SIG-M5 treated with dmso at 0.1 percent for 504 hours (cell line): ENCODE measurements around the gene APP.
"Not testable (repeated sequence)": the region's sequence is repeated elsewhere in the genome, so short reads cannot be mapped to it uniquely, and the experiment has no call there.

Source experiments
- DNase-seq: peaks from one replicate; lab custom pipeline; 2025; ENCODE audit not compliant: unreplicated experiment; lab: John Stamatoyannopoulos, UW

APP gene

GRCh38 chr21:26099610-26100219, 70.9 kb downstream of the APP start:
- DNase-seq = peak; percentile 59

GRCh38 chr21:26098772-26099397, 71.7 kb downstream of the APP start:
- no peak for DNase-seq

- no peak for DNase-seq
These were observed 73.1 kb downstream of the APP start for GRCh38 chr21:26097475-26097874.

DNA sequence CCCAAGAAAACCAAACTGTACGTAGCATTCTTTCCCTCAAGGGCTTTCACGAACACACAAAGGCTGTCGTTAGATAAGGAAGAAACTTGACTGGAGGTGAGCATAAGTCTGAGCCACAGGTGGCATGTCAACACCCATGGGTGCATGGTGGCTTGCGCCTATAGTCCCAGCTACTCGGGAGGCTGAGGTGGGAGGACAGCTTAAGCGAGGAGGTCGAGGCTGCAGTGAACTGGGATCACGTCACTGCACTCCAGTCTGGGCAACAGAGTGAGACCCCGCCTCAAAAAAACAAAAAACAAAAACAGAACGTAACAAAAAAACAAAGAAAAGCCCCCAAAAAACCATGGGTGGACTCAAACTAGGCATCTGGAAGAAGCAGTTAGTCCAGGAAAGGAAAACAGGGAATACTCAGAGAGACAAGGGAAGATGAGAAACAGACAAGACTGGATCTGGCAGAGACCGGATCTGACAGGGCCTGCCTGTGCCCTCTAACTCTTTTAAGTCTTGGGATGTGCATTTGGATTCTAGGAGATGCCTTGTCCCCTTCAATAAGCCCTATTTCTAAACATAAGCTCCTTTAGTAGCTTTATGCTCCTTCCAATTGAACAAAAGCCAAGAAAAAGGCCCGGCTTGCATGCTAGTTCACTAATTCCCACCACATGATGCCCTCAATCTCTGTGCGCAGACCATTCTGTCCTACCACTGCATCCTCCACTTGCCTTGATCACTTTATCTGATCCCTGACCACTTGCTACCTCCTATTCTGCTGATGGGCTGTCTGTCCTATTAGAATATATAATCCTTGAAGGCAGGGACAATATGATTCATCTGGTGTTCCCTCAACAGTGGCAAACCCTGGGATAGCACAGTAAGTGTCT, 73.8 kb downstream of the APP start:
- DNase-seq = no peak

DNA sequence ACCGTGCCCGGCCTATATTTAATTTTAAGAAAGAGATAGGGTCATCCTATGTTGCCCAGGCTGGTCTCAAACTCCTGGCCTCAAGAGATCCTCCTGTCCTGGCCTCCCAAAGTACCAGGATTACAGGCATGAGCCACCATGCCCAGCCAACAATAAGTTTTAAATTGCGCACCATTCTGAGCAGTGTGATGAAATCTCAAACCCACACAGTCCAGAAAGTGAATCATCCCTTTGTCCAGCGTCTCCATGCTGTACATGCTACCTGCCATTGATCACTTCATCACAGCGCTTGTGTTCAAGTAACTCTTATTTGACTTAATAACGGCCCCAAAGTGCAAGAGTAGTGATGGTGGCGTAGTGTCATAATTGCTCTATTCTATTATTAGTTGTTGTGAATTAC, 75.4 kb downstream of the APP start:
- DNase-seq = no peak

GRCh38 chr21:26093122-26093521, 77.4 kb downstream of the APP start:
- no peak for DNase-seq

DNA sequence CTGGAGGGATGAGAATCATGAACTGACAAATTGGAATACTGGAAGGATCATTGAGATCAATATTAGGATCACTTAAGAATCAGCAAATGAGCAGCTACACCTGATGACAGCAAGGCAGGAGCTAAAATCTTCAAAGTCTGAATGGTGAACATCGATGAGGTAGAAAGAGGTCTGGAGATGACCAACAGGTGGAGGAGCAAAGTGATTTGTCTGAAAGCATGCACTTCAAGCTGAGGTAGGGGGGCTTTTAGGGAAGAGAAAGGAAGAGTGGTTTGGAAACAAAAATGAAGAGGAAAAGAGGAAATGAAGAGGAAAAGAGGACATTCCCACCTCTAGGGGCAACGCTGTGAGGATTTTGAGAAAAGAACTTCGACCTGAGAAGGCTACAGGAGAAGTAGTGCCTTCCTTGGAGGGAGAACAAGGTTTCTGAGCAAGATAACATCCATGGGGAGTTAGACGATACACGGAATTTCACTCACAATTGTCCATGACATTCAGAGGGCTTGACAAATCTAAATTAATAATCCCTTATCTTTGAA, 79.0 kb downstream of the APP start:
- DNase-seq = no peak

DNA sequence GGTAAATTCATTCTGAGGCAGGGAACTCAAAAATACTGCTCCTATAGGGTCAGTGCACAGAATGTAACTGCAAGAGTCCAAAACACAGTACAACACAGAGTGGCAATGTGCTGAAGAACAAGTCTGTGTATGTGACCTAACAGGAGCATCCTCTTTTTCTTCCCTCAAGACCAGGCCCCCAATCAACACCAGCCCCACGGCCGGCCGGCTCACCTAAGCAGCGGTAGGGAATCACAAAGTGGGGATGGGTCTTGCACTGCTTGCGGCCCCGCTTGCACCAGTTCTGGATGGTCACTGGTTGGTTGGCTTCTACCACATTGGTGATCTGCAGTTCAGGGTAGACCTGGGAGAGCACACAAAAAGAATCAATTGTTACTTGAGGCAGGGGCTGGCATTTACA, 80.8 kb downstream of the APP start:
- DNase-seq = no peak

- DNase-seq = no peak
These were observed 83.2 kb downstream of the APP start for GRCh38 chr21:26087223-26087918.

DNA sequence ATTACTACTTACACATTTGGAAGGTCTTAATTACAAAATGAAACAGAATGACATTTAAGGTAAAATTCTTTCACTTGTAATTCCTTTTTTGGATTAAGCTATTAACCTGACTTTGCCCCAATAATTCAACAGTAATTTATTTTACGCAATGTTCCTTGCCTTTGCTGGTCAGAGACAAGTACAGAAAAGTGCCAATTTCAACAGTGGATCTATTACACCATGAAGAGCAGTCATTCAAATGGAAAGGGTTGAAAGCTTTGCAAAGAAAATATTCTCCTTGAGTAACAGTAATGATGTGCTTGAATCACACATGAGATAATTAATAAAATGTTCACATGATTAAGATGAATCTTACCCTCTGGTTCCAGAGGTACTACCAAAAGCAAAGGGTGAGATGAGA, 84.7 kb downstream of the APP start:
- no peak for DNase-seq

GRCh38 chr21:26085127-26085526, 85.4 kb downstream of the APP start:
- DNase-seq = no peak

GRCh38 chr21:26082549-26082948, 88.0 kb downstream of the APP start:
- DNase-seq = no peak

DNA sequence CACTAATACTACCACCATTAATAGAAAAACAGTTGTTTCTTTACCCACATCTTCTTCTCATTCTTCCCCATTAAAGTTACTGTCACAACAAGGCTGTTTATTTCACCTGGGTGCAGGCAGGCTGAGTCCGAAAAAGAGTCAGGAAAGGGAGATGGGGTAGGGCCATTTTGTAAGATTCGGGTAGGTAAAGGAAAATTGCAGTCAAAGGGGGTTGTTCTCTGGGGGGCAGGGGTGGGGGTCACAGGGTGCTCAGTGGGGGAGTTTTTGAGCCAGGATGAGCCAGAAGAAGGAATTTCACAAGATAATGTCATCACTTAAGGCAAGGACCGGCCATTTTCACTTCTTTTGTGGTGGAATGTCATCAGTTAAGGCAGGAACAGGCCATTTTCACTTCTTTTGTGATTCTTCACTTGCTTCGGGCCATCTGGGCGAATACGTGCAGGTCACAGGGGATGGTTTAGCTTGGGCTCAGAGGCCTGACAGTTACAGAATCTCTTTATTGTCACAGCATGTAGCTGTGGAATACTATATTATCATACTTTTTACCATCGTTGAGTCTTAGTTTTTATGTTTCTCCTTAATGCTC, 89.3 kb downstream of the APP start:
- not testable (repeated sequence) for DNase-seq

DNA sequence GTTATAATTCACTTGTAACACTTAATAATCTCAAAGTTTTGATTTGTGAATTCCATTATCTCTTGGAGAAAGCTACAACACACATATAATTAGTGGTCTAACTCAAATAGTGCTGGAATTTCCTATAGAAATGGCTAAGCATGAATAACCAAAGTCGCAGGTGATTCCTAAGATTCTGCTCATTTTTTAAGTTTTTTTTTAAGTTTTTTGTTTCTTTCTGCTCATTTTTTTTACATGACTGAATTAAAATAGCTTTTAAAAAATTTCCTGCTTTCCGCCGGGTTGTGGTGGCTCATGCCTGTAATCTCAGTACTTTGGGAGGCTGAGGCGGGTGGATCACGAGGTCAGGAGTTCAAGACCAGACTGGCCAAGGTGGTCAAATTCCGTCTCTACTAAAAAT, 90.4 kb downstream of the APP start:
- no peak for DNase-seq

- no peak for DNase-seq
These were observed 91.2 kb downstream of the APP start for GRCh38 chr21:26079366-26079765.

DNA sequence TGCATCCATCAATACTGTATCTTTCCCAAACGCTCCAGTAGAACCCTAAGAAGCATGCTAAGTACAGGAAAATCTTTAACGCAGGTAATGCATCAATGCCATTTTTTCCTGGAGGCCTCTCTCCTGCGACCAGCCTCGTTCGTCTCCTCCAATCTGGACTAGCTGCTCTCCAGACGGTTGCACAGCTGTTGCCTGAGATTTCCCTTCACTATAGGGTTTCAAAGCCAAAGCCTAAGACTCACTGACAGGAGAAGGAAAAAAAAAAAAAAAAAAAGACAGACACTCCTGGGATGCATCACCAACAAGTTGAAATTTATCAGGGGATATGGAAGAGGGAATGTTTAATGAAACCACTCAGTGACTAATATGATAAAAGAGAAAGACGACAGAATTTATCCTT, 93.0 kb downstream of the APP start:
- no peak for DNase-seq

DNA sequence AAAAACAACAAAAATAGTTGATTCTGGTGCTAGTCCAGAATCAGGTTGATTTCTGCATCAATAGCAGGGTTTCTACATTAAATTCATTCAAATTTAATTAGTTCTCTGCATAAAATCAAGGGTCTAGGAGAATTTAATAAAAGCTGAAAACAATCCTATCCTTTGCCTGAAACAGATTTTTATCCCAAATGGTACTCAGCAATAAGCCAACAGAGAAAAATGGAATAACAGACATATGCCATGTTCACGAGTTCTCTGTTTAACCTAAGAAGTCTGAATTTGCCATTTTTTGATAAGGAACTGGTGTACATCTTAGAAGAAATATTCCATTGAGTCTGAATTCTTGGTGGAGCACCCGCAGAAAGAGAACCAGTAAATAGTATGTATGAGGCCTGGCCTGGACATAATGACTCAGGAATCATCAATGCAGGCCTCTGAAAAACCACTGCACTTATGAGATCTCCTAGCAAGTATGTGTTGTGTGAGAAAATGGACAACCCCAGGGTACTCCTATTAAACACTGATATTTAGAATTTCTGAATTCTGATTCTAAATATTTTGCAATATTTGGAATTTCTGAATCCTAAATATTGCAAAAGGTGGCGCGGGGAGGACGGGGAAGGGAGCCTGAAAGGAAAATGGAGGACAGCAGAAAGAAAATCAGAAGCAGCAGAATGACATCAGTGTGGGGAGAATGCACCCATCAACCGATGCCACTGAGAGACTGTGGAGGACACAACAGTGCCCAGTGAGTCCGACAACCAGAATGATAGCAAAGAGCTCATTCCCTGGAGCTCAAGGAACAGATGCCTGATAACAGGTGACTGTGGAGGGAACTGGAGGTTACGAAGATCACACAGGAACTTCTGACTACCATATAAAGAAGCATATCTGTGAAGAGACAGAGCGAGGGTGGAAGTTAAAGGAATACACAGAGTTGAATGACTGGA, 97.6 kb downstream of the APP start:
- no peak for DNase-seq

- DNase-seq = no peak
These were observed 99.6 kb downstream of the APP start for GRCh38 chr21:26070822-26071425.

GRCh38 chr21:26070121-26070520, 100.4 kb downstream of the APP start:
- no peak for DNase-seq
